ENCODE measurements around the gene EFCC1.

The EFCC1 gene

GRCh38 chr3:128970740-128971047 lies 30.4 kb upstream of the EFCC1 start:
- TF ChIP-seq, protein P1, sequence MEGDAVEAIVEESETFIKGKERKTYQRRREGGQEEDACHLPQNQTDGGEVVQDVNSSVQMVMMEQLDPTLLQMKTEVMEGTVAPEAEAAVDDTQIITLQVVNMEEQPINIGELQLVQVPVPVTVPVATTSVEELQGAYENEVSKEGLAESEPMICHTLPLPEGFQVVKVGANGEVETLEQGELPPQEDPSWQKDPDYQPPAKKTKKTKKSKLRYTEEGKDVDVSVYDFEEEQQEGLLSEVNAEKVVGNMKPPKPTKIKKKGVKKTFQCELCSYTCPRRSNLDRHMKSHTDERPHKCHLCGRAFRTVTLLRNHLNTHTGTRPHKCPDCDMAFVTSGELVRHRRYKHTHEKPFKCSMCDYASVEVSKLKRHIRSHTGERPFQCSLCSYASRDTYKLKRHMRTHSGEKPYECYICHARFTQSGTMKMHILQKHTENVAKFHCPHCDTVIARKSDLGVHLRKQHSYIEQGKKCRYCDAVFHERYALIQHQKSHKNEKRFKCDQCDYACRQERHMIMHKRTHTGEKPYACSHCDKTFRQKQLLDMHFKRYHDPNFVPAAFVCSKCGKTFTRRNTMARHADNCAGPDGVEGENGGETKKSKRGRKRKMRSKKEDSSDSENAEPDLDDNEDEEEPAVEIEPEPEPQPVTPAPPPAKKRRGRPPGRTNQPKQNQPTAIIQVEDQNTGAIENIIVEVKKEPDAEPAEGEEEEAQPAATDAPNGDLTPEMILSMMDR (conservative IDR thresholded peaks at IDR 0.05): no peak
- H3K27ac ChIP-seq: no peak overlapping the region

- TF ChIP-seq, protein P1 (conservative IDR thresholded peaks at IDR 0.05): no peak
- no peak overlapping the region; the same call in 1 of the 2 replicates for H3K27ac ChIP-seq
Observed at GRCh38 chr3:128971421-128972100, 29.5 kb upstream of the EFCC1 start.

- TF ChIP-seq, protein P1 (conservative IDR thresholded peaks at IDR 0.05): no peak
- no peak overlapping the region for H3K27ac ChIP-seq
Observed at GRCh38 chr3:128973988-128974564, 27.0 kb upstream of the EFCC1 start.

GRCh38 chr3:128975276-128975675 lies 25.8 kb upstream of the EFCC1 start:
- H3K27ac ChIP-seq: no peak overlapping the region
- TF ChIP-seq, protein P1 (conservative IDR thresholded peaks at IDR 0.05): no peak

DNA sequence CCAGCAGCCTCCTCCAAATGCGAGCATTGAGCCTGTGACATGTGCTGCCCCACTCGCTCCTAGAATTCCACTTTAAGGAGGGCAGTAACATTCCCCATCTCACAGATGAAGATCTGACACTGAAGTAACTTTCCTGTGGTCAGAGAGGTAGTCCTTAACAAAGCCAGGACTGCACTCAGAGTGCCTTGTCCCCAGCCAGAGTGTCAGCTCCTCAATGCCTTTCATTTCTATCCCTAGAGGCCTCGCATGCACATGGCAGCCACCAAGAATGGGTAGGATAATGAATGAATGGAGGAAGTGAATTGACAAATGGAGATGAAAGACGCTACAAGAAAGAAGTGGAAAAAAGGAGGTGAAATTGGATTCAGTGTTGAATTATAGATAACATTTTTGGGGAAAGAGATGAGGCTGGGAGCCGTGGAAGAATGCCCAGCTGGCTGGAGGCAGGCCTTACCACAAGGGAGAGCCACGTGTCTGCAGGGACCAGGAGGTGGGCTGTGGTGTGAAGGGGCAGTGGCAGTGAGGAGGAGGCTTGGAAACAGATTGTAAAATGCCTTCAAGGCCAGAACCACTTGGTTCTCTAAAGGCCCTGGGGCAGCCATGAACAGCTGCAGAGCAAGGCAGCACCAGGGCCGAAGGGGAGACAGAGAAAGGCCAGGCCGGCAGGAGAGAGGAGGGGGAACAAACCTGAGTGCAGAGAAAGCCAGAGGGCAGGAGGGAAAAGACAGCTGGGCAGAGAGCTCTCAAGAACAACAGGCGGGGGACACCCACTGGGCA lies 17.6 kb upstream of the EFCC1 start:
- TF ChIP-seq, protein P1 (conservative IDR thresholded peaks at IDR 0.05): no peak
- no peak overlapping the region for H3K27ac ChIP-seq

DNA sequence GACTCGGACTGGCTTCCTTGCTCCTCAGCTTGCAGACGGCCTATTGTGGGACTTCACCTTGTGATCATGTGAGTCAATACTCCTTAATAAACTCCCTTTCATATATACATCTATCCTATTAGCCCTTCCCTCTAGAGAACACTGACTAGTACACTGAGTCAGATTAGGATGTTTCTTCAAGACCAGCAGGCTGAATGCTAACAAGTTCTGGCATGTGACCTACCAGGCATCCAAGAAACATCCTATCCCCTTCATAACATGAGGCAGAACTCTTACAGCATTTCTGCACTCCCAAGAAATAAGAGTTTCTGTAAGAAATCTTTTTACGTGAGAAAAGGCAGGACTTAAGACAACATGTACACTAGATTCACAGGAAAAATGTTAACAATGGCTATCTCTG lies 16.5 kb upstream of the EFCC1 start:
- TF ChIP-seq, protein P1 (conservative IDR thresholded peaks at IDR 0.05): no peak
- no peak overlapping the region for H3K27ac ChIP-seq

DNA sequence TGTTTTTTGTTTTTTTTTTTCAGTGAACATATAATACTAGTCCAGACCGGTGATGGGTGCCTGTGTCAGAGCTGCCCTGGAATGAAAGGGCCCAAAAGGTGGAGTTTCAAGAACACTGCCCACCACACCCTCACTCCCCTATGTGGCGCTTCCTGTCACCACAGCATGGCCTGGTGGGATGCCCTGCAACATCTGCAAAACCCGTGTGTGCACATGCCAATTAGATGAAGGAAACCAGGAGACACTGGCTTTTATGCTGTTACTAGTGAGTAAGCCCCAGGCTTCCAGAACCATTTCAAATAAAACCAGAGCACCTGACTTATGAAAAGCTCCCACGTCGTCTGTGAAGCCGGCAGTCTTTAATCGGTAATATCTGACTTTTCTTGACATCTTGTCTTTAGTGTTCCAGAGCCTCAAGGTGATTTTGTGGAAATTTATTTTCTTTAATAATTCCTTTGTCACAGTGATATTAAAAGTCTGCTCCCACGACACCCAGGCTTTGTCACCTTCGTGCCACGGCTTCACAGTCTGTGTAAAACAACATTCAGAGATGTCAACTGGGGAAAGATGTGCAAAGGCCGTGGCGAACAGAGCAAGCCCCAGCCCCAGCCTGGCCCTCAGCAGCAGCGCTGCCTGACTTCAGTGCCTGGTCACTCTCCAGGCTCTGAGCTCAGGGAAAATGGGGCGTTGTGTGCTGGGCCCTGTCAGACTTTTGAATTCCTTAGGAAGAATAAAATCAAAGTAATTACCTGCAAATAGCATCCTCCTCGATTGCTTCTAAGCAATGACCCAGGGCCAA lies 13.6 kb upstream of the EFCC1 start:
- no peak overlapping the region for H3K27ac ChIP-seq
- TF ChIP-seq, protein P1 (conservative IDR thresholded peaks at IDR 0.05): no peak

Measured in VCaP (cell line).